Measurements from ENCODE around the gene INTS6.

DNA sequence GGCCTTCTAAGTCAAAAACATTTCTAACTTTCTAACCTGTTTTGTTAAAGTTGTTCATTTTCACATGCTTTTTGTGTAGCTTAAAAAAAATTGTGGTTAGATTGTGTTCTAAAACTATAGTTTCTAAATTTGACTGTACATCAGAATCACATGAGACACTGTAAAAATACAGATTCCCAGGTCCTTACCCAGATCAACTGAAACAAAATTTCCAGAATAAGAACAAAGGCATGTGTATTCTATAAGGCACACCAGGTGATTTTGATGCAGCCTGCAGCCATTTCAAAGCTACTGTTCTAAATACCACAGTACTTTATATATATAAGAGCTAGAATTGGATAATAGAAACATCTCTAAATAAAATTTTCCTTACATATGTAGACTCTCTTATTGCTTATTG is 29.1 kb downstream of the INTS6 start:
- TF ChIP-seq, protein P1, sequence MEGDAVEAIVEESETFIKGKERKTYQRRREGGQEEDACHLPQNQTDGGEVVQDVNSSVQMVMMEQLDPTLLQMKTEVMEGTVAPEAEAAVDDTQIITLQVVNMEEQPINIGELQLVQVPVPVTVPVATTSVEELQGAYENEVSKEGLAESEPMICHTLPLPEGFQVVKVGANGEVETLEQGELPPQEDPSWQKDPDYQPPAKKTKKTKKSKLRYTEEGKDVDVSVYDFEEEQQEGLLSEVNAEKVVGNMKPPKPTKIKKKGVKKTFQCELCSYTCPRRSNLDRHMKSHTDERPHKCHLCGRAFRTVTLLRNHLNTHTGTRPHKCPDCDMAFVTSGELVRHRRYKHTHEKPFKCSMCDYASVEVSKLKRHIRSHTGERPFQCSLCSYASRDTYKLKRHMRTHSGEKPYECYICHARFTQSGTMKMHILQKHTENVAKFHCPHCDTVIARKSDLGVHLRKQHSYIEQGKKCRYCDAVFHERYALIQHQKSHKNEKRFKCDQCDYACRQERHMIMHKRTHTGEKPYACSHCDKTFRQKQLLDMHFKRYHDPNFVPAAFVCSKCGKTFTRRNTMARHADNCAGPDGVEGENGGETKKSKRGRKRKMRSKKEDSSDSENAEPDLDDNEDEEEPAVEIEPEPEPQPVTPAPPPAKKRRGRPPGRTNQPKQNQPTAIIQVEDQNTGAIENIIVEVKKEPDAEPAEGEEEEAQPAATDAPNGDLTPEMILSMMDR (conservative IDR thresholded peaks at IDR 0.05; ENCODE audit: low read length): no peak
- TF ChIP-seq EZH2phosphoT487 (IDR thresholded peaks at IDR 0.05; ENCODE audit: borderline replicate concordance, low read depth, low read length): no peak

Measured in OCI-LY7 (cell line).